ENCODE results near the gene ZBTB9.

Gene ZBTB9

GRCh38 chr6:33434961-33435360, 19.4 kb upstream of the ZBTB9 start:
- TF ChIP-seq, protein P1, sequence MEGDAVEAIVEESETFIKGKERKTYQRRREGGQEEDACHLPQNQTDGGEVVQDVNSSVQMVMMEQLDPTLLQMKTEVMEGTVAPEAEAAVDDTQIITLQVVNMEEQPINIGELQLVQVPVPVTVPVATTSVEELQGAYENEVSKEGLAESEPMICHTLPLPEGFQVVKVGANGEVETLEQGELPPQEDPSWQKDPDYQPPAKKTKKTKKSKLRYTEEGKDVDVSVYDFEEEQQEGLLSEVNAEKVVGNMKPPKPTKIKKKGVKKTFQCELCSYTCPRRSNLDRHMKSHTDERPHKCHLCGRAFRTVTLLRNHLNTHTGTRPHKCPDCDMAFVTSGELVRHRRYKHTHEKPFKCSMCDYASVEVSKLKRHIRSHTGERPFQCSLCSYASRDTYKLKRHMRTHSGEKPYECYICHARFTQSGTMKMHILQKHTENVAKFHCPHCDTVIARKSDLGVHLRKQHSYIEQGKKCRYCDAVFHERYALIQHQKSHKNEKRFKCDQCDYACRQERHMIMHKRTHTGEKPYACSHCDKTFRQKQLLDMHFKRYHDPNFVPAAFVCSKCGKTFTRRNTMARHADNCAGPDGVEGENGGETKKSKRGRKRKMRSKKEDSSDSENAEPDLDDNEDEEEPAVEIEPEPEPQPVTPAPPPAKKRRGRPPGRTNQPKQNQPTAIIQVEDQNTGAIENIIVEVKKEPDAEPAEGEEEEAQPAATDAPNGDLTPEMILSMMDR (IDR thresholded peaks at IDR 0.05; ENCODE audit: borderline replicate concordance, extremely low read depth, low read length, poor library complexity, severe bottlenecking), result no peak
- no peak for TF ChIP-seq EZH2 (IDR thresholded peaks at IDR 0.05; ENCODE audit: borderline replicate concordance, low read depth, low read length, severe bottlenecking)

DNA sequence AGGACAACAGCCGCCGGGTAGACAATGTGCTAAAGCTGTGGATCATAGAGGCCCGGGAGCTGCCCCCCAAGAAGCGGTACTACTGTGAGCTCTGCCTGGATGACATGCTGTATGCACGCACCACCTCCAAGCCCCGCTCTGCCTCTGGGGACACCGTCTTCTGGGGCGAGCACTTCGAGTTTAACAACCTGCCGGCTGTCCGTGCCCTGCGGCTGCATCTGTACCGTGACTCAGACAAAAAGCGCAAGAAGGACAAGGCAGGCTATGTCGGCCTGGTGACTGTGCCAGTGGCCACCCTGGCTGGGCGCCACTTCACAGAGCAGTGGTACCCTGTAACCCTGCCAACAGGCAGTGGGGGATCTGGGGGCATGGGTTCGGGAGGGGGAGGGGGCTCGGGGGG, 16.7 kb upstream of the ZBTB9 start:
- no peak overlapping the region for H3K4me2 ChIP-seq (ENCODE audit: insufficient read depth, low read length)
- ATAC-seq (ENCODE audit: insufficient read depth, low read depth) (no peak), DNase-seq (no peak)
- H3K36me3 ChIP-seq (ENCODE audit: insufficient read depth, low read length), result peaks cover 70% of the 10 kb centered on the region
- TF ChIP-seq, protein P1 (IDR thresholded peaks at IDR 0.05; ENCODE audit: borderline replicate concordance, extremely low read depth, low read length, poor library complexity, severe bottlenecking), result no peak
- no peak for TF ChIP-seq EZH2 (IDR thresholded peaks at IDR 0.05; ENCODE audit: borderline replicate concordance, low read depth, low read length, severe bottlenecking)
- 0 out of 2 replicates have a peak, but pooled peaks cover 3% of the 10 kb centered on the region for H3K79me2 ChIP-seq (ENCODE audit: insufficient read depth, low read length)
- no peak overlapping the region for H3K4me3 ChIP-seq (ENCODE audit: low read depth in 1 of 2, low read length in 2 of 2)
- no peak overlapping the region for H3K9ac ChIP-seq (ENCODE audit: low read depth, low read length)
- no peaks in the 10 kb centered on the region for H3K9me3 ChIP-seq (ENCODE audit: insufficient read depth, low read length, severe bottlenecking)
- no peaks in the 10 kb centered on the region for H3K27me3 ChIP-seq (ENCODE audit: insufficient read depth, low read length, poor library complexity)
- peaks cover 2% of the 10 kb centered on the region; the same call in 1 of the 2 replicates for H3K4me1 ChIP-seq (ENCODE audit: insufficient read depth, low read length)
- H4K20me1 ChIP-seq (ENCODE audit: insufficient read depth, low read length), result 0 out of 2 replicates have a peak, but pooled peaks cover 7% of the 10 kb centered on the region
- H2AFZ ChIP-seq (ENCODE audit: low read depth, low read length), result no peak overlapping the region
- H3K27ac ChIP-seq (ENCODE audit: low read length), result no peak overlapping the region

More at GRCh38 chr6:33434961-33435360, 19.4 kb upstream of the ZBTB9 start:
- Histone ChIP-seq H4K20me1 (ENCODE audit: insufficient read depth, low read length) (peaks cover 8% of the 10 kb centered on the region), H3K4me2 (ENCODE audit: insufficient read depth, low read length) (no peak overlapping the region), H3K27me3 (ENCODE audit: insufficient read depth, low read length, poor library complexity) (no peaks in the 10 kb centered on the region), H2AFZ (ENCODE audit: low read depth, low read length) (no peak overlapping the region), H3K4me1 (ENCODE audit: insufficient read depth, low read length) (peaks cover 21% of the 10 kb centered on the region), H3K9ac (ENCODE audit: low read depth, low read length) (no peak overlapping the region), H3K9me3 (ENCODE audit: insufficient read depth, low read length, severe bottlenecking) (no peaks in the 10 kb centered on the region), H3K27ac (ENCODE audit: low read length) (no peak overlapping the region), H3K36me3 (ENCODE audit: insufficient read depth, low read length) (peaks cover 50% of the 10 kb centered on the region), H3K79me2 (ENCODE audit: insufficient read depth, low read length) (peaks cover 9% of the 10 kb centered on the region; the same call in 1 of the 2 replicates), H3K4me3 (ENCODE audit: low read depth in 1 of 2, low read length in 2 of 2) (no peak overlapping the region)
- ATAC-seq (ENCODE audit: insufficient read depth, low read depth), result no peak
- DNase-seq, result no peak

- H3K36me3 ChIP-seq (ENCODE audit: insufficient read depth, low read length), result peaks cover 74% of the 10 kb centered on the region
- no peak overlapping the region for H3K4me2 ChIP-seq (ENCODE audit: insufficient read depth, low read length)
- no peak overlapping the region for H3K27ac ChIP-seq (ENCODE audit: low read length)
- no peak overlapping the region for H3K4me3 ChIP-seq (ENCODE audit: low read depth in 1 of 2, low read length in 2 of 2)
- no peaks in the 10 kb centered on the region for H3K4me1 ChIP-seq (ENCODE audit: insufficient read depth, low read length)
- no peak for DNase-seq
- no peaks in the 10 kb centered on the region for H3K9me3 ChIP-seq (ENCODE audit: insufficient read depth, low read length, severe bottlenecking)
- ATAC-seq (ENCODE audit: insufficient read depth, low read depth), result no peak
- no peak overlapping the region for H3K9ac ChIP-seq (ENCODE audit: low read depth, low read length)
- H3K27me3 ChIP-seq (ENCODE audit: insufficient read depth, low read length, poor library complexity), result no peaks in the 10 kb centered on the region
- H3K79me2 ChIP-seq (ENCODE audit: insufficient read depth, low read length), result no peaks in the 10 kb centered on the region
- peaks cover 7% of the 10 kb centered on the region; the same call in 1 of the 2 replicates for H4K20me1 ChIP-seq (ENCODE audit: insufficient read depth, low read length)
- no peak overlapping the region for H2AFZ ChIP-seq (ENCODE audit: low read depth, low read length)
- no peak for TF ChIP-seq EZH2 (IDR thresholded peaks at IDR 0.05; ENCODE audit: borderline replicate concordance, low read depth, low read length, severe bottlenecking)
- TF ChIP-seq, protein P1 (IDR thresholded peaks at IDR 0.05; ENCODE audit: borderline replicate concordance, extremely low read depth, low read length, poor library complexity, severe bottlenecking), result no peak
Observed at GRCh38 chr6:33438978-33439594, 15.3 kb upstream of the ZBTB9 start.

Measured in DND-41 (cell line).